Activated CD4-positive, alpha-beta T cell treated with anti-CD3 and anti-CD28 coated beads, Interleukin-2, Interleukin-6, amounts not matched to agents 100 ng/mL and 50 ng/mL, durations not matched to agents 16 hours and 8 hours (primary cell): Measurements from ENCODE around the gene SDC4.
"Not testable (repeated sequence)": the region's sequence is repeated elsewhere in the genome, so short reads cannot be mapped to it uniquely, and the experiment has no call there.

Experiments used
- DNase-seq: peaks from one replicate; pipeline ENCODE4 v3.0.0-alpha.2; 2020

SDC4 gene

GRCh38 chr20:45363611-45364492 is 15.6 kb upstream of the SDC4 start:
- no peak for DNase-seq

GRCh38 chr20:45362804-45363610 is 14.8 kb upstream of the SDC4 start, which contains the start of gene SYS1:
TSS of gene SYS1 (plus strand) at chr20:45363156. CDS start at chr20:45363532, 376 bp downstream.
- peak; percentile 99 for DNase-seq

GRCh38 chr20:45361793-45362192 is 13.6 kb upstream of the SDC4 start:
- no peak for DNase-seq

- no peak for DNase-seq
Observed at GRCh38 chr20:45359406-45360148, 11.4 kb upstream of the SDC4 start.

- DNase-seq = no peak
Observed at GRCh38 chr20:45359069-45359405, 10.8 kb upstream of the SDC4 start.

GRCh38 chr20:45358282-45359068 is 10.3 kb upstream of the SDC4 start:
- DNase-seq = no peak

GRCh38 chr20:45355209-45356084 is 7.2 kb upstream of the SDC4 start:
- DNase-seq = peak; percentile 73

- no peak for DNase-seq
Observed at GRCh38 chr20:45354423-45355208, 6.4 kb upstream of the SDC4 start.

- no peak for DNase-seq
Observed at GRCh38 chr20:45353746-45354145, 5.5 kb upstream of the SDC4 start.

GRCh38 chr20:45352729-45353128 is 4.5 kb upstream of the SDC4 start:
- DNase-seq = no peak

GRCh38 chr20:45350795-45351194 is 2.6 kb upstream of the SDC4 start:
- DNase-seq = not testable (repeated sequence)

- DNase-seq = no peak
Observed at GRCh38 chr20:45350217-45350616, 2.0 kb upstream of the SDC4 start.

GRCh38 chr20:45347297-45347935 is 808 bp downstream of the SDC4 start:
- no peak for DNase-seq

- DNase-seq = no peak
Observed at GRCh38 chr20:45346851-45347250, 1.4 kb downstream of the SDC4 start.

GRCh38 chr20:45346291-45346718 is 1.9 kb downstream of the SDC4 start:
- DNase-seq = no peak

GRCh38 chr20:45345104-45345936 is 2.9 kb downstream of the SDC4 start:
- no peak for DNase-seq

GRCh38 chr20:45344168-45344860 is 3.9 kb downstream of the SDC4 start:
- DNase-seq = no peak

- DNase-seq = no peak
Observed at GRCh38 chr20:45343532-45344167, 4.6 kb downstream of the SDC4 start.
